HG03575 (cell line): Measurements from ENCODE around the gene CBX3.

ENCODE experiments used
- ATAC-seq: cut with Tn5 transposase; IDR thresholded peaks from one replicate; pipeline ENCODE4 v1.9.1; 2021; ENCODE audit not compliant: unreplicated experiment, insufficient number of reproducible peaks, low FRiP score; ENCODE audit errors: extremely low read depth

Gene CBX3

GRCh38 chr7:26198133-26198780 is 3.3 kb upstream of the CBX3 start:
- ATAC-seq = no peak

GRCh38 chr7:26198781-26199169 is 2.8 kb upstream of the CBX3 start:
- ATAC-seq = no peak

GRCh38 chr7:26199301-26200037 is 2.1 kb upstream of the CBX3 start:
- ATAC-seq = no peak

- no peak for ATAC-seq
These were observed 1.5 kb upstream of the CBX3 start for GRCh38 chr7:26200038-26200443.

- ATAC-seq = peak; percentile 34
These were observed 900 bp upstream of the CBX3 start, which contains the start of gene HNRNPA2B1 for GRCh38 chr7:26200444-26201246. Gene HNRNPA2B1 (minus strand): TSS chr7:26200746. CDS start chr7:26200577, 169 bp downstream.

GRCh38 chr7:26202019-26202990 is 760 bp downstream of the CBX3 start:
- no peak for ATAC-seq

GRCh38 chr7:26203016-26203415 is 1.5 kb downstream of the CBX3 start:
- no peak for ATAC-seq

GRCh38 chr7:26208040-26208439 is 6.5 kb downstream of the CBX3 start:
- ATAC-seq = no peak

GRCh38 chr7:26212921-26213718 is 11.6 kb downstream of the CBX3 start:
- ATAC-seq = no peak

GRCh38 chr7:26213807-26214515 is 12.4 kb downstream of the CBX3 start:
- ATAC-seq = no peak

- ATAC-seq = no peak
These were observed 14.5 kb downstream of the CBX3 start for GRCh38 chr7:26216049-26216448.

GRCh38 chr7:26224359-26224758 is 22.8 kb downstream of the CBX3 start:
- no peak for ATAC-seq

- no peak for ATAC-seq
These were observed 26.4 kb downstream of the CBX3 start for GRCh38 chr7:26227987-26228386.

- ATAC-seq = no peak
These were observed 32.5 kb downstream of the CBX3 start for GRCh38 chr7:26233902-26234511.

- ATAC-seq = no peak
These were observed 35.7 kb downstream of the CBX3 start for GRCh38 chr7:26237035-26237807.

- ATAC-seq = no peak
These were observed 36.5 kb downstream of the CBX3 start for GRCh38 chr7:26238032-26238431.
